ENCODE data around the gene KIF15. TPM values are rescaled to one million over a fixed set of nuclear protein-coding genes. Genes with fewer than 3 reads are reported as not detected.
"Not testable (repeated sequence)": the region's sequence is repeated elsewhere in the genome, so short reads cannot be mapped to it uniquely, and the experiment has no call there.

The KIF15 gene
- total and polyA plus RNA-seq, 2 experiments from 2014 or later = 2.7 to 6.4 TPM

GRCh38 chr3:44842376-44842775 is 80.8 kb downstream of the KIF15 start:
- Histone ChIP-seq H3K27me3 (no peaks in the 10 kb centered on the region), H3K36me3 (no peaks in the 10 kb centered on the region), H3K4me1 (ENCODE audit: low read depth) (peaks cover 28% of the 10 kb centered on the region), H3K4me3 (no peak overlapping the region), H3K27ac (no peak overlapping the region), H3K9me3 (ENCODE audit: low read depth) (no peaks in the 10 kb centered on the region)
- DNase-seq (ENCODE audit: low read depth in 1 of 2, low spot score in 1 of 2) = no peak
- no peak for TF ChIP-seq CTCF (IDR thresholded peaks at IDR 0.05; ENCODE audit: low read depth, low read length)

- H3K27me3 ChIP-seq = no peaks in the 10 kb centered on the region
- peaks cover 36% of the 10 kb centered on the region for H3K4me1 ChIP-seq (ENCODE audit: low read depth)
- H3K9me3 ChIP-seq (ENCODE audit: low read depth) = no peaks in the 10 kb centered on the region
- H3K4me3 ChIP-seq = no peak overlapping the region
- DNase-seq (ENCODE audit: low read depth in 1 of 2, low spot score in 1 of 2) = peak; percentile 95
- no peaks in the 10 kb centered on the region for H3K36me3 ChIP-seq
- H3K27ac ChIP-seq = peak overlapping the region; percentile 100
- no peak for TF ChIP-seq CTCF (IDR thresholded peaks at IDR 0.05; ENCODE audit: low read depth, low read length)
These were observed 84.2 kb downstream of the KIF15 start for GRCh38 chr3:44845528-44846520.

GRCh38 chr3:44848634-44849033 is 87.0 kb downstream of the KIF15 start:
- H3K4me1 ChIP-seq (ENCODE audit: low read depth) = peaks cover 32% of the 10 kb centered on the region

GRCh38 chr3:44856663-44857062 is 95.1 kb downstream of the KIF15 start:
- not testable (repeated sequence) for H3K27me3 ChIP-seq; H3K4me3 ChIP-seq; H3K4me1 ChIP-seq (ENCODE audit: low read depth); H3K27ac ChIP-seq; H3K36me3 ChIP-seq; H3K9me3 ChIP-seq (ENCODE audit: low read depth); DNase-seq (ENCODE audit: low read depth in 1 of 2, low spot score in 1 of 2)

More at GRCh38 chr3:44848634-44849033, 87.0 kb downstream of the KIF15 start:
- Histone ChIP-seq H3K36me3 (peaks cover 5% of the 10 kb centered on the region), H3K4me3 (no peak overlapping the region), H3K27ac (no peak overlapping the region), H3K9me3 (ENCODE audit: low read depth) (no peaks in the 10 kb centered on the region), H3K27me3 (no peaks in the 10 kb centered on the region)
- no peak for DNase-seq (ENCODE audit: low read depth in 1 of 2, low spot score in 1 of 2)
- TF ChIP-seq CTCF (IDR thresholded peaks at IDR 0.05; ENCODE audit: low read depth, low read length) = no peak

GRCh38 chr3:44860117-44860516 is 98.5 kb downstream of the KIF15 start:
- no peaks in the 10 kb centered on the region for H3K9me3 ChIP-seq (ENCODE audit: low read depth)
- no peak overlapping the region for H3K4me3 ChIP-seq
- no peak for TF ChIP-seq CTCF (IDR thresholded peaks at IDR 0.05; ENCODE audit: low read depth, low read length)
- no peak for DNase-seq (ENCODE audit: low read depth in 1 of 2, low spot score in 1 of 2)
- H3K27me3 ChIP-seq = no peaks in the 10 kb centered on the region
- H3K4me1 ChIP-seq (ENCODE audit: low read depth) = no peaks in the 10 kb centered on the region
- H3K36me3 ChIP-seq = no peaks in the 10 kb centered on the region
- no peak overlapping the region for H3K27ac ChIP-seq
